ENCODE results near the gene ZNF32. TPM values are rescaled to one million over a fixed set of nuclear protein-coding genes. Genes with fewer than 3 reads are reported as not detected.

ZNF32 gene
- total RNA-seq, 1 experiment from 2014 or later: 23.9 TPM

DNA sequence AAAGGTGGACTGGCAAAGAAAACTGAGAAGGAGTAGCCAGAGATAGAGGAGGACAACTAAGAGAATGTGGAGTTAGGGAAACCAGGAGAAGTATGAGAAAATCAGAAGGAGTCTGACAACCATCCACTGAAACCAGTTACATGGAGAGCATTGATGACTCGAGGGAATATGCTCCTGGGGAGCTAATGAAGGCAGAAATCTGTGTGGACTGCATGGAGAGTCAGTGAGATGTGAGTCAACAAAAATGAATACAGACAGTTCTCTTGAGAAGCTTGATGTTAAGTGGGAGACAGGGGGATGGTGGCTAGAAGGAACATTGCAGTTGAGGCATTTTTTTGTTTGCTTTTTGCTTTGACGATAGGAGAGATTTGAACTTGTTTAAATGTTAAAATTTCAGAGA lies 34.3 kb upstream of the ZNF32 start:
- peaks cover 9% of the 10 kb centered on the region for H3K9me3 Mint-ChIP-seq
- H3K4me1 Mint-ChIP-seq: peaks cover 4% of the 10 kb centered on the region; the same call in 1 of the 2 replicates
- H3K27ac Mint-ChIP-seq: no peak overlapping the region
- H3K27me3 Mint-ChIP-seq (ENCODE audit: low read depth): peaks cover 16% of the 10 kb centered on the region
- TF ChIP-seq SMAD4 (CRISPR knock-in tag; IDR thresholded peaks at IDR 0.05) (no peak), ZNF219 (CRISPR knock-in tag; IDR thresholded peaks at IDR 0.05; ENCODE audit: borderline replicate concordance) (no peak), NFYB (CRISPR knock-in tag; conservative IDR thresholded peaks at IDR 0.05; ENCODE audit: low read depth) (no peak), ZBTB21 (CRISPR knock-in tag; IDR thresholded peaks at IDR 0.05; ENCODE audit: borderline replicate concordance) (no peak), MXD4 (CRISPR knock-in tag; IDR thresholded peaks at IDR 0.05; ENCODE audit: borderline replicate concordance) (no peak), CREB1 (CRISPR knock-in tag; IDR thresholded peaks at IDR 0.05) (no peak), TCF7 (CRISPR knock-in tag; IDR thresholded peaks at IDR 0.05; ENCODE audit: low read depth) (no peak), NFE2L1 (CRISPR knock-in tag; IDR thresholded peaks at IDR 0.05) (no peak), SOX15 (CRISPR knock-in tag; IDR thresholded peaks at IDR 0.05) (no peak), ESRRA (CRISPR knock-in tag; IDR thresholded peaks at IDR 0.05; ENCODE audit: borderline replicate concordance) (no peak), RELA (CRISPR knock-in tag; IDR thresholded peaks at IDR 0.05; ENCODE audit: borderline replicate concordance) (no peak), TP53 (CRISPR knock-in tag; IDR thresholded peaks at IDR 0.05) (no peak)
- TF ChIP-seq, protein P1, sequence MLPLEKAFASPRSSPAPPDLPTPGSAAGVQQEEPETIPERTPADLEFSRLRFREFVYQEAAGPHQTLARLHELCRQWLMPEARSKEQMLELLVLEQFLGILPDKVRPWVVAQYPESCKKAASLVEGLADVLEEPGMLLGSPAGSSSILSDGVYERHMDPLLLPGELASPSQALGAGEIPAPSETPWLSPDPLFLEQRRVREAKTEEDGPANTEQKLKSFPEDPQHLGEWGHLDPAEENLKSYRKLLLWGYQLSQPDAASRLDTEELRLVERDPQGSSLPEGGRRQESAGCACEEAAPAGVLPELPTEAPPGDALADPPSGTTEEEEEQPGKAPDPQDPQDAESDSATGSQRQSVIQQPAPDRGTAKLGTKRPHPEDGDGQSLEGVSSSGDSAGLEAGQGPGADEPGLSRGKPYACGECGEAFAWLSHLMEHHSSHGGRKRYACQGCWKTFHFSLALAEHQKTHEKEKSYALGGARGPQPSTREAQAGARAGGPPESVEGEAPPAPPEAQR (CRISPR knock-in tag; IDR thresholded peaks at IDR 0.05): no peak
- TF ChIP-seq, protein P2, sequence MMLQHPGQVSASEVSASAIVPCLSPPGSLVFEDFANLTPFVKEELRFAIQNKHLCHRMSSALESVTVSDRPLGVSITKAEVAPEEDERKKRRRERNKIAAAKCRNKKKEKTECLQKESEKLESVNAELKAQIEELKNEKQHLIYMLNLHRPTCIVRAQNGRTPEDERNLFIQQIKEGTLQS (CRISPR knock-in tag; conservative IDR thresholded peaks at IDR 0.05): no peak
- TF ChIP-seq, protein P3, sequence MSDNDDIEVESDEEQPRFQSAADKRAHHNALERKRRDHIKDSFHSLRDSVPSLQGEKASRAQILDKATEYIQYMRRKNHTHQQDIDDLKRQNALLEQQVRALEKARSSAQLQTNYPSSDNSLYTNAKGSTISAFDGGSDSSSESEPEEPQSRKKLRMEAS (CRISPR knock-in tag; IDR thresholded peaks at IDR 0.05): no peak
- TF ChIP-seq, protein P4, sequence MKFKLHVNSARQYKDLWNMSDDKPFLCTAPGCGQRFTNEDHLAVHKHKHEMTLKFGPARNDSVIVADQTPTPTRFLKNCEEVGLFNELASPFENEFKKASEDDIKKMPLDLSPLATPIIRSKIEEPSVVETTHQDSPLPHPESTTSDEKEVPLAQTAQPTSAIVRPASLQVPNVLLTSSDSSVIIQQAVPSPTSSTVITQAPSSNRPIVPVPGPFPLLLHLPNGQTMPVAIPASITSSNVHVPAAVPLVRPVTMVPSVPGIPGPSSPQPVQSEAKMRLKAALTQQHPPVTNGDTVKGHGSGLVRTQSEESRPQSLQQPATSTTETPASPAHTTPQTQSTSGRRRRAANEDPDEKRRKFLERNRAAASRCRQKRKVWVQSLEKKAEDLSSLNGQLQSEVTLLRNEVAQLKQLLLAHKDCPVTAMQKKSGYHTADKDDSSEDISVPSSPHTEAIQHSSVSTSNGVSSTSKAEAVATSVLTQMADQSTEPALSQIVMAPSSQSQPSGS (CRISPR knock-in tag; IDR thresholded peaks at IDR 0.05; ENCODE audit: borderline replicate concordance, low read depth): no peak
- TF ChIP-seq, protein P5, sequence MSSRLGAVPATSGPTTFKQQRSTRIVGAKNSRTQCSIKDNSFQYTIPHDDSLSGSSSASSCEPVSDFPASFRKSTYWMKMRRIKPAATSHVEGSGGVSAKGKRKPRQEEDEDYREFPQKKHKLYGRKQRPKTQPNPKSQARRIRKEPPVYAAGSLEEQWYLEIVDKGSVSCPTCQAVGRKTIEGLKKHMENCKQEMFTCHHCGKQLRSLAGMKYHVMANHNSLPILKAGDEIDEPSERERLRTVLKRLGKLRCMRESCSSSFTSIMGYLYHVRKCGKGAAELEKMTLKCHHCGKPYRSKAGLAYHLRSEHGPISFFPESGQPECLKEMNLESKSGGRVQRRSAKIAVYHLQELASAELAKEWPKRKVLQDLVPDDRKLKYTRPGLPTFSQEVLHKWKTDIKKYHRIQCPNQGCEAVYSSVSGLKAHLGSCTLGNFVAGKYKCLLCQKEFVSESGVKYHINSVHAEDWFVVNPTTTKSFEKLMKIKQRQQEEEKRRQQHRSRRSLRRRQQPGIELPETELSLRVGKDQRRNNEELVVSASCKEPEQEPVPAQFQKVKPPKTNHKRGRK (CRISPR knock-in tag; IDR thresholded peaks at IDR 0.05; ENCODE audit: borderline replicate concordance): no peak
- TF ChIP-seq, protein P6, sequence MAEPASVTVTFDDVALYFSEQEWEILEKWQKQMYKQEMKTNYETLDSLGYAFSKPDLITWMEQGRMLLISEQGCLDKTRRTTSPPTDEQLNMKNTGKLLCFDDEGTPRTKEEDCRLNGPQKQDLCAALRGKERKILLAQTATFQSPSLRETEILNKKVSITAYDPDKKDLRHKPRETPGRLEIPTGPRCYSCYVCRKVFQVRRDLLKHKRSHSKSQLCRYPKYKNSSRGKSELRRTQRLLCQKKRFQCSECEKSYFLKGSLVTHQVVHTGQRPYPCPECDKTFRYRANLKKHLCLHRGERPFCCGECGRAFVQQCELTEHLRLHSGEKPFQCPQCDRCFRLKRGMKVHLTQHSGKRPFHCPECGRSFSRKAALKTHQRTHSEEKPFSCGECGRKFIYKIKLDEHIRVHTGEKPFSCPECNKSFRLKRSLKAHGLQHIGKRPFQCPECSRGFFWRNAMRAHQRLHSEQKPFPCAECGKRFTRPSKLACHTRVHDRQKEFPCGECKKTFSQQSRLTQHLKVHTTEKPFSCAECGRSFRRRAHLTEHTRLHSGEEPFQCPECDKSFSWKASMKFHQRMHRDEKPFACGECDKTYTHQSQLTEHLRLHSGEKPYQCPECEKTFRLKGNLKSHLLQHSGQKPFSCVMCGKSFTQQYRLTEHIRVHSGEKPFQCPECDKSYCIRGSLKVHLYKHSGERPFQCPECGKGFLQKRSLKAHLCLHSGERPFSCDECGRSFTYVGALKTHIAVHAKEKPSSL (CRISPR knock-in tag; conservative IDR thresholded peaks at IDR 0.05): no peak
- TF ChIP-seq, protein P7, sequence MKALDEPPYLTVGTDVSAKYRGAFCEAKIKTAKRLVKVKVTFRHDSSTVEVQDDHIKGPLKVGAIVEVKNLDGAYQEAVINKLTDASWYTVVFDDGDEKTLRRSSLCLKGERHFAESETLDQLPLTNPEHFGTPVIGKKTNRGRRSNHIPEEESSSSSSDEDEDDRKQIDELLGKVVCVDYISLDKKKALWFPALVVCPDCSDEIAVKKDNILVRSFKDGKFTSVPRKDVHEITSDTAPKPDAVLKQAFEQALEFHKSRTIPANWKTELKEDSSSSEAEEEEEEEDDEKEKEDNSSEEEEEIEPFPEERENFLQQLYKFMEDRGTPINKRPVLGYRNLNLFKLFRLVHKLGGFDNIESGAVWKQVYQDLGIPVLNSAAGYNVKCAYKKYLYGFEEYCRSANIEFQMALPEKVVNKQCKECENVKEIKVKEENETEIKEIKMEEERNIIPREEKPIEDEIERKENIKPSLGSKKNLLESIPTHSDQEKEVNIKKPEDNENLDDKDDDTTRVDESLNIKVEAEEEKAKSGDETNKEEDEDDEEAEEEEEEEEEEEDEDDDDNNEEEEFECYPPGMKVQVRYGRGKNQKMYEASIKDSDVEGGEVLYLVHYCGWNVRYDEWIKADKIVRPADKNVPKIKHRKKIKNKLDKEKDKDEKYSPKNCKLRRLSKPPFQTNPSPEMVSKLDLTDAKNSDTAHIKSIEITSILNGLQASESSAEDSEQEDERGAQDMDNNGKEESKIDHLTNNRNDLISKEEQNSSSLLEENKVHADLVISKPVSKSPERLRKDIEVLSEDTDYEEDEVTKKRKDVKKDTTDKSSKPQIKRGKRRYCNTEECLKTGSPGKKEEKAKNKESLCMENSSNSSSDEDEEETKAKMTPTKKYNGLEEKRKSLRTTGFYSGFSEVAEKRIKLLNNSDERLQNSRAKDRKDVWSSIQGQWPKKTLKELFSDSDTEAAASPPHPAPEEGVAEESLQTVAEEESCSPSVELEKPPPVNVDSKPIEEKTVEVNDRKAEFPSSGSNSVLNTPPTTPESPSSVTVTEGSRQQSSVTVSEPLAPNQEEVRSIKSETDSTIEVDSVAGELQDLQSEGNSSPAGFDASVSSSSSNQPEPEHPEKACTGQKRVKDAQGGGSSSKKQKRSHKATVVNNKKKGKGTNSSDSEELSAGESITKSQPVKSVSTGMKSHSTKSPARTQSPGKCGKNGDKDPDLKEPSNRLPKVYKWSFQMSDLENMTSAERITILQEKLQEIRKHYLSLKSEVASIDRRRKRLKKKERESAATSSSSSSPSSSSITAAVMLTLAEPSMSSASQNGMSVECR (CRISPR knock-in tag; IDR thresholded peaks at IDR 0.05; ENCODE audit: borderline replicate concordance): no peak
- POLR2A ChIA-PET: no interaction called here
- ATAC-seq (no peak), DNase-seq (ENCODE audit: low spot score) (no peak)
- no peaks in the 10 kb centered on the region; the same call in 1 of the 2 replicates for H3K36me3 Mint-ChIP-seq
- H3K4me3 Mint-ChIP-seq: no peak overlapping the region
- CTCF ChIA-PET: interaction anchor here (0.5 to 2.8 kb wide), 18 partner anchors 9 to 1180 kb away, joined by 3 to 16 read pairs (median 4); partner anchors contain the start of gene ZNF485

All from WTC11 (cell line).